ENCODE results near the gene ZRANB3. TPM values are rescaled to one million over a fixed set of nuclear protein-coding genes. Genes with fewer than 3 reads are reported as not detected.
"Not testable (repeated sequence)": the region's sequence is repeated elsewhere in the genome, so short reads cannot be mapped to it uniquely, and the experiment has no call there.

ZRANB3 gene
- 10.2 and 14.6 TPM in 2 replicates for total RNA-seq

DNA sequence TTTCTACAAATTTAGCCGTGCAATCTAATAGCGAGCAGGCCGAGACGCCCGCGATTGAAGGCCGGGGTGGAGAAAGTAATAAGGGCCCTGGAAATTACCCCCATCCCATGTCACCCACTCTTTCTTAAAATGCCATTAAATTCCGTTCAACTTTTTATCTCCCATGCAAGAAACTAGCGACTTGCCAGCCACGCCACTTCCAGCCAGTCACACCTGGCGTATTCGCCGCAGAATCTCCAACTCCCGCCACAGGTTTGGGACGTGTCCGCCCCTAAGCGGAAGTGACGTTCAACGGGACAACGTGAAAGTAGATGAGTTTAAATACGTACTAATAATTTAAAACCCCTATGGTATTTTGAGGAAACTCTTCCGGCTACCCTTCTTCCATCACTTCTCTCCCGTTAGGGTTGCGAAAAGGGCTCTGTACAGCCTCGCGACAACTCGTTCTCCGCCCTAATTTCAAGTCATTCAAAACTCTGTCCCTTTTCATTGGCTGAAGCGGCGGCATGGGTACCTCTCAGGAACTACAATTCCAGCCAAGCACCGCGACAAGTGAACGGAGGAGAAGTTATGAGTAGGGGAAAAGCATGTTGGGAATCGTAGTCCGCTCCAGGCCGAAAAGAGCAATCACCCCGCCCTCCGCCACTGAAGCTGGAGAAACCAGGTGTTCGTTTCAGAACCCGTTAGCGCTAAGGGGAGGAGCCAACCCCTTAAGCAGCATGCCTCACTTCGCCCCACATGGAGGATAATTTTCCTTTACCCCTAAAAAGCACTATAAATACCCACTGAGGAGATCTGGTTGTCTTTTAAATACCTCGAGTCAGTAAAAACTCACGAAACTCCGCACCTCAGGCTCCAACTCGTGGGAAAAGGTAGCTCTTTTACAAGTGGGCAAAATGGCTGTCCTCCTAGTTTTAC is at the start of gene ZRANB3:
TSS of gene ZRANB3 (minus strand) at position 906 of the 918 bp plus-strand sequence.
- DNase-seq (ENCODE audit: low read depth), result peak; percentile 98

DNA sequence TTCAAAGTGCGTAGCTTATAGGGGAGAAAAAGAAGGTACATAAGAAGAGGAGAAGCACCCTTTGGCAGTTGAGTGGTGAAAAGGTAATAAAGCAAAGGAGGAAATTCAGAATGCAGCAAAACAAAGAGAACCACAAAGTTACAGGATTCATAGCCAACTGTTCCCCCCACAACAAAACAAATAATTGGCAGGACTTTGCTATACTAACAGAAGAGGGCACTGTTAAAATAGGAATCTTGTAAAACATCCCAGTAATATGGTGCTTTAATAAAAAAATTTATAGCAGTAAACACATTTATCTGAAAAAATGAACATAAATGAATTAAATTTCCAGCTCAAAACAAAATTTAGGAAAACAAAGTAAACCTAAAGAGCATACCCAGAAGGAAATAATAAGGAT is 42.6 kb upstream of the ZRANB3 start:
- DNase-seq (ENCODE audit: low read depth), result no peak

DNA sequence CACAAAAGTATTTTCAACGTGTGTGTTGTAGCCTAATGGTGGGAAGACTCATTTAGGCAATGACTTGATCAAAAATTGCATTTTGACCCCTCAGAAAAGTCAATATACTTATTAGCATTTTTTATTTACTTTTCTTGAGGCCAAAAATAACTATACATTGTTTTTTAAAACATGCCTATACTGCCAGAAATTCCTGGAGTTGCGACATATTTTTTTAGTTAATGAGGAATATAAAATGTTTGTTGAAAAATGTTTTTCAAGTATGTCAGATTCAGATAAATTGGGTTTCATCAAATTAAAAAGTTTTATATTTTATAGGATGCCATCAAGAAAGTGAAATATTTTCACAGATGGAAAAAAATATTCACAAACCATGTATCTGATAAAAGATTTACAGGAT is 39.9 kb upstream of the ZRANB3 start:
- no peak for DNase-seq (ENCODE audit: low read depth)

DNA sequence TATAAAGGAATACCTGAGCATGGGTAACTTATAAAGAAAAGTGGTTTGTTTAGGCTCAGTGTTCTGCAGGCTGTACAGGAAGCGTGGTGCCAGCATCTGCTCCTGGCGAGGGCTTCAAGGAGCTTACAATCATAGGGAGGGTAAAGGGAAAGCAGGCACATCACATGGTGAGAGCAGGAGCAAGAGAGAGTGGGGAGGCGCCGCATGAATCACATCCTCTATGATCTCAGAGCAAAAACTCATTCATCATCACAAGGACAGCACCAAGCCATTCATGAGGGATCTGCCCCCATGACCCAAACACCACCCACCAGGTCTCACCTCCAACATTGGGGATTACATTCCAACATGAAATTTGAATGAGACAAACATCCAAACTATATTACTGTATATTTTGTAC is 32.8 kb upstream of the ZRANB3 start:
- DNase-seq (ENCODE audit: low read depth), result no peak

DNA sequence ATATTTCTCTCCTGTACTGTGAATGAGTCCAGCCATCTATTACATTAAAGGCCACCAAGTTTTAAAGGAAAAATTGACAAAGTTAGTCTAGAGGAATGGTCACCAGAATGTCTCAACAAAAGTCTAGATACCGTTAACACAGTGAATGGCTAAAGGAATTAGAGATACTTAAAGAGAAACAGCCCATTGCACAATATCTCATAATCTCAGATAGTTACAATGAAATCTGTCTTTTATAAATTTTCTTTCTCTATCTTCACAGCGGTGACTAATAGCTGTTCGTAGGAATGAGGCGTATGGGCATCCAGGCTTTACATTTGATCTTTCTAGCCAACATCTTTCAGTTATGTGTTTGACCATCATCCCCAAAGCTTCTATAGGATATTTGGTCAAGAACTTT is 30.9 kb upstream of the ZRANB3 start:
- no peak for DNase-seq (ENCODE audit: low read depth)

DNA sequence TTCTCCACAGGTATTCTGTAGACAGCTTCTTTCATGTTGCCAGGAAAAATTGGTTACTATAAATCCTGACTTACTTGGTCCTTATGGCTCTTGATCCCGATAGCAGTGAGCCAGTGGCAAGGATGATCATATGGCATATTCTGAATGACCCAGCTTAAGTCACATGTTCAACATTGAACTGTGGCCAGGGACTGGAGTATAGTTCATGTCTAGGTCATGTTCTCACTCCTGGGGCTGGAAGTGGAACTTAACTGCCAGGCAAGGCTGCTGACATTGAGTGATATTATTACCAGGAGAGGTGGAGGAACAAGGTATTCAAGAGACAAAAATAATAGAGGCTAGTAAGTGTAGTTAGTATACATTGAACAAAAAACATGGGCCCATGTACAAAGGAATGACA is 26.5 kb upstream of the ZRANB3 start:
- peak; percentile 11 for DNase-seq (ENCODE audit: low read depth)

DNA sequence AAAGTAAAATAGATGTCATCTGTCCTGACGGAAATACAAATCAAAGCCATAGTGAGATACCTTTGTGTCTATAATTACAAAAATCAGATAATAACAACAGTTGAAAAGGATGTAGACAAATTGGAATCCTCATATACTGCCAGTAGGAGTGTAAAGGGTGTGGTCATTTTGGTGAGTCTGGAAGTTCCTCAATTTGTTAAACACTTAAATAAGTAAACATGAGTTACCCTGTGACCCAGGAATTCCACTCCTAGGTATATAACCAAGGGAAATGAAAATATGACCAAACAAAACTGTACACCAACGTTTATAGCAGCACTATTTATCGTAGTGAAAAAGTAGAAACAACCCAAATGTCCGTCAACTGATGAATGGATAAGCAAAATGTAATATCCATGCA is 24.3 kb upstream of the ZRANB3 start:
- DNase-seq (ENCODE audit: low read depth), result no peak

DNA sequence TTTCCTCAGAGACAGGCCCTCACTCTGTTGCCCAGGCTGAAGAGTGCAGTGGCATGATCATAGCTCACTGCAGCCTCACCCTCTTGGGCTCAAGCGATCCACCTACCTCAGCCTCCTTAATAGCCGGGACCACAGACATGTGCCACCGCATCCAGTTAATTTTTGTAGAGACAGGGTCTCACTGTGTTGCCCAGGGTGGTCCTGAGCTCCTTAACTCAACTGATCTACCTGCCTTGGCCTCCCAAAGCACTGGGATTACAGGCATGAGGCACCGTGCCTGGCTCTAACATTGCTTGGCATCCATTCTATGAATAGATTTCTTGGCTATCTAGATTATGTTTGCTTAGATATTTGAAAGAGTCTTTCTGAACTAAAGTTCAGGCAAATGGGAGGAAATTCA is 21.9 kb upstream of the ZRANB3 start:
- no peak for DNase-seq (ENCODE audit: low read depth)

DNA sequence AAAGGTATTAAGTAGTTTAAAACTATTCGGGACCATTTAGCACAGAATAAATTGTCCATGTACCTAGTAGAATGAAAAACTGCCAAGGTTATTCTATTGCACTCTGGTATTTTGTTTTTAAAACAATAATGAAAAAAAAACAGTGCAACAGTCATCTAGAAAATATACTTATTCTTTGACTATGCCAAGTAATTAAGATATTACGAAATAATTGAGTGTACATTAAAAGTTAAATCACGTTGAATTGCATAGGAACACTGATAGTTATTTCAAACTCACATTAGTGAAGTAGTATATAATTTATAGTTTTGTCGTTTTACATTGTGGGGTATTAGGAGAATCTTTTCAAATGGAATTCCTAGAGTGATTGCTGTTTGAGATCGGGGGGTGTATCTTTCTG is 20.3 kb upstream of the ZRANB3 start:
- no peak for DNase-seq (ENCODE audit: low read depth)

DNA sequence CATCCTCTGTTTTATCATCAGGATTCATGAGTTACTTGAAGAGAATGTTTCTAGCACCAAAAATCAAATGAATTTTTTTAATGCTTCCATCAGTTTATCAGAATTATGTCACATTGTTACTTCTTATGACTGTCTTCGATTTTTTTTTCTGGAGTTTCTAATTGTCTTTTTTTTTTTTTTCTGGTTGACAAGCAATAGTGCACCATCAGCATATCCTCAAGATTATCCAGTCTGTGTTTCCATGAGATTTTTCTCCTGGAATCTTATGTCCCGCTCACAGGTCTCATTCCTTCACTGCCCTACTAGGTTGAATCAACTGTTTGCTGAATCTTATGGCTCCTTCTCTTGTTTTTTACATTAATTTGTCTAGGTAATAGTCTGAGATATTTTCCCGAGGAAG is 16.3 kb upstream of the ZRANB3 start:
- no peak for DNase-seq (ENCODE audit: low read depth)

DNA sequence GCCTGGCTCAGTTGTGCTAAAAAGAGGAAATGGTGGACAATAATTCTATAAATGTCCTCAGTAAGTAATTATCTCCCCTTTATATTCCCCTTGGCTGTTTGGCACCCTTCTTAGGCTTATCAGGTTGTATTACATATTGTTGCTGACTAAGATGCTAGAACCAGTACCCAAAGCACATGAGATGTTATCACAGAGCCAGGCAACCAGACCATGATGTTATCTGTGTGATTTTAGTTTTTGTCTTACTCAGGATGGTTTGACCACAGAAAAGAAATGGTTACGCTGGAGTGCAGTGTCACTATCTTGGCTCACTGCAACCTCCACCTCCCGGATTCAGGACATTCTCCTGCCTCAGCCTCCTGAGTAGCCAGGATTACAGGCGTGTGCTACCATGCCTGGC is 15.4 kb upstream of the ZRANB3 start:
- DNase-seq (ENCODE audit: low read depth), result no peak

DNA sequence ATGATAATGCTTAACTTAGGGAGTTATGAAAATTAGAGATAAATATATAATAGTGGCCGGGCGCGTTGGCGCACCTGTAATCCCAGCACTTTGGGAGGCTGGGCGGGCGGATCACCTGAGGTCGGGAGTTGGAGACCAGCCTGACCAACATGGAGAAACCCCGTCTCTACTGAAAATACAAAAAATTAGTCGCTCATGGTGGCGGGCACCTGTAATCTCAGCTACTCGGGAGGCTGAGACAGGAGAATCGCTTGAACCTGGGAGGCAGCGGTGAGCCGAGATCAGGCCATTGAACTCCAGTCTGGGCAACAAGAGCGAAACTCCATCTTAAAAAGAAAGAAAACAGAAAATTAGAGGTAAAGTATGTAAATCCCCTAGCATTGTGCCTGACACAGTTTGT is 2.5 kb upstream of the ZRANB3 start:
- not testable (repeated sequence) for DNase-seq (ENCODE audit: low read depth)

DNA sequence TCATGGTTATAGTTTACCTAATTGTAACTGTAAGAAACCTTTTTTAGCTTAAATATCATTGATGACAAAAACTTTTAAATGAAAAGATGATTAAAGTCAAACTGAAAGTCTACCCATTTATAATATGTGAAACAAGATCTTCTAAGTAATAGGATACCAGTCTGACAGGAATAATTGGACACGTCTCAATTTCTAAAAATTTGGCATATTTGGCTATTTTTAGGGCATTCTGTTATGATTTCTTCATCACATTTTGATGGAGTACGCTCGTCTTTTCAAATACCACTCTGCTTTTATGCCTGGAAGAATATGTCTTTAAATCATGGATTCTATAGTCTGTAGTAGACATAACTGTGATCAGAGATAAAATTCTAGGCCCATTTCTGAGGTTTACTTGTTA is 1.6 kb upstream of the ZRANB3 start:
- no peak for DNase-seq (ENCODE audit: low read depth)

DNA sequence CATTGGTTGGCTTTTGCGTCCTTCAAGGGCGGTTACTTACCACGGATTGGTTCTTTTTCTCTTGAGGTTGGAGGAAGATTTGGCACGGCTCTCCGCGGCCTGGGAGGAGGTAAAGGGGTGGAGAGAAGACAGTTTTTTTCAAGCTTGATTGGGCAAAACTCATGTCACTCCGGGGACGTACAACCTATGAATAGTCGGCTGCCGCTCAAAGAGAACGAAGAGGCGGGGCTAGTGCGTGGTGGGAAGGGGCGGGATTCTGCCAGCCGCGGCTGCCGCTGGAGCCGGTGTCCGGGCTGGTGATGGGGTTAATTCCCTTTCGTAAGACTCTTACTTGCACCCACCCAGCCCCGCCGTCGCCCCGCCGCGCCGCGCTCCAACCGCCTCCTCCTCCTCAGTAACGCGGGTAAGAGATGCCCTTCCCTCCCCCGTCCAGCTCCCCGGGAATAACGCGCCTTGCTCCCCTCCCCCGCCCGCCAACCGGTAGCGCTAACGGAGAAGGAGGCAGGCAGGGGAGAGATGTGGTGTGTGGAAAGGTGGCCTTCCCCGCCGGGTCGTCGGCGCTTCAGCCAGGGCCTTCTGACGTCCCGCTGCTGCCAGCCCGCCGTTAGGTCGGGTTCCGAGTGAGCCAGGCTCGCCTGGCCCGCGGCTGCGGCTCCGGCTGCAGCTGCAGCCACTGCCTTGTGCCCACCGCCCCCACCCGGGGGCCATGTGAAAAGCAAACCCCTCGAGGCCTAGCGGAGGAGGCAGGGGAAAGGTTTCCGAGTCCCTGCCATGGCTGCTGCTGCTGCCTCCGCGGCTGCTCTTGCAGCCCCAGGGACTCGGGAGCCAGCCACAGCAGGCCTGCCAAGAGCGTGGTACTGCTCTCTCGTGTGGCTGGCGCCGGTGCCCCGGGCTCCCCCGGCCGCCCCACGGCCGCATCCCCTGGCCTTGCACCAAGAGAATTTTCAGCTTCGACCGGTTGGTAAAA is 496 bp upstream of the ZRANB3 start, which contains the start of gene R3HDM1:
TSS of gene R3HDM1 (plus strand) at position 254 of the 967 bp plus-strand sequence. CDS start 73,362 bp downstream, outside the sequence.
- peak; percentile 100 for DNase-seq (ENCODE audit: low read depth)

DNA sequence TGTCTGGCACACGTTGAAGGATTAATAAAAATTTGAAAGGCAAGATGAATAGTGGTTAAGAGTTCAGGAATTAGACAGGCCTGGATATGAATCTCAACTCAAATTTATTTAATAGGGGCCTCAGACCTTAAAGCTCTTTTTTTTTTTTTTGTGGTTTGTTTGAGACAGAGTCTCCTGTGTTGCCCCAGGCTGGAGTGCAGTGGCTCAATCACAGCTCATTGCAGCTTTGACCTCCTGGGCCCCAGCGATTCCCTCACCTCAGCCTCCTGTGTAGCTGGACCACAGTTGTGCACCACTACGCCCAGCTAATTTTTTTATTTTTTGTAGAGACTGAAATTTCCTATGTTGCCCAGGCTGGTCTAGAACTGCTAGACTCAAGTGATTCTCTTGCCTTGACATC is 3.0 kb downstream of the ZRANB3 start:
- no peak for DNase-seq (ENCODE audit: low read depth)

DNA sequence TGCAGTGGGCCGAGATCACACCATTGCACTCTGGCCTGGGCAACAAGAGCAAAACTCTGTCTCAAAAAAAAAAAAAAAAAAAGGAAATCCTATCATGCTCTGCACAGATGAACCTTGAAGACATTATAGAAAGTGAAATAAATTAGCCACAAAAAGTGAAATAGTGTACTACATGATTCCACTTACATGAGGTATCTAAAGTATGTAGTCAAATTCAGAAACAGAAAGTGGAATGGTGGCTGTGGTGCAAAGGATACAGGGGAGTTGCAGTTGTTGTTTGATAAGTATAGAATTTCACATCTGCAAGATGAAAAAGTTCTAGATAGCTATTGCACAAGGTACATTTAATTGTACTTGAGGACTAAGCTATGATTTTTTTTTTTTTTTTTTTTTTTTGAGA is 5.2 kb downstream of the ZRANB3 start:
- DNase-seq (ENCODE audit: low read depth), result no peak

DNA sequence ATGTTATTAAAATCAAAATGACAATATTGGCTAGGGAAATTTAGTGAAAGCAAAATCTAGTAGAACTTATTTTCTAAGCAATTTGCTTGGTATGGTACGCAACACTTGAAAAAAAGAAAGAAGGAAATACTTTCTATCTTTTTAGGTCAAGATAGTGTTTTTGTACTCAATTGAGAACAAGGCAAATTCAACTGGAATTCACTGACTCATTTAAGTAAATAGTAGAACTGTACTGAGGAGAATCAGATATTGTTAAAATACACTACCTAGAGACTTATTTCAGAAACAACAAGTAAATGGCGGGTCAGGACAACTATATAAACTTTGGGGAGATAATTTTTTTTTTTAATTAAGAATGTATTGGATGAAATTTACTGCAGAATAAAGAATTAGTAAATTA is 18.9 kb downstream of the ZRANB3 start:
- DNase-seq (ENCODE audit: low read depth), result no peak

DNA sequence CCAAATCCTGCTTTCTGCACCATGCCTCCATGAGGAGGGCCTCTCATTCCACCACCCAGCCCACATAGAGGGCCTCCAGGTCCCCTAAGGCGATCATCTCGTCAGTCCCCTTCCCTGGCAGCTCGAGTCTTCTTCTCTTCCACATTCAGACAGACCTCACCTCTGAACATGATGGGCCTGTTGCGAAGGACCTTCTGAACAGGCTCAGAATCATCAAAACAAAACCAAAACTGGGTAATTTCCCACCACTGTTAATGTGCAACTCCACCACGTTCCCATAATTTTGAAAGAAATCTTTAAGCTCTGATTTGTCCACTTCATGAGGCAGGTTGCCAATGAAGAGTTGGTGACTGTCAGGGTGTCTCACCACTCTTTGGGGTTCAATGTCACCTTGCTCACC is 20.4 kb downstream of the ZRANB3 start:
- DNase-seq (ENCODE audit: low read depth), result no peak

DNA sequence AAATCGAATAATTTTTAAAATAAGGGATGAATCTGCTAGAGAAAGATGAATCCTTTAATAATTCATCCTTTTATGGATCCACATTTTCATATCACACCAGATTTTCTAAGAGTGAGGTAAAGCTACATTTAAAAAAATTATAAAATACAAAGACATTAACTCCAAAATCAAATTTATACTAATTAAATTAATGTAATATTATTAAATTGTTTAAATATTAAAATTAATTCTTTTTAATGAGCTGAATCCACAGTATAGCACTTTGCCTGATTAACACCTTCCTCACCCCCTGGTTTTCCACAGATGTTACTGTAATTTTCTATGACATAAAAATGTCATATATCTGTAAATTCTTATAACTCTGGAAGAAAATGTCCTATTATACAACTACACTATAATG is 26.2 kb downstream of the ZRANB3 start:
- DNase-seq (ENCODE audit: low read depth), result no peak

DNA sequence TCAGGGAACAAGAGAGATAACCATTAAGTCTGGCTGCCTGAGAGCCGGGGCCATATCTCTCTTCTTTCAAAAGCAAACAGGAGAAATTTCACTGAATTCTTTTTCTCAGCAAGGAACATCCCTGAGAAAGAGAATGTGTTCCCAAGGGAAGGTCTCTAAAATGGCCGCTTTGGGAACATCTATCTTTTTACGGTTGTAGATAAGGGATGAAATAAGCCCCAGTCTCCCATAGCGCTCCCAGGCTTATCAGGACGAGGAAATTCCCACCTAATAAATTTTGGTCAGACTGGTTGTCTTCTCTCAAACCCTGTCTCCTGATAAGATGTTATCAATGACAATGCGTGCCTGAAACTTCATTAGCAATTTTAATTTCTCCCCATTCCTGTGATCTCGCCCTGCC is 32.4 kb downstream of the ZRANB3 start:
- not testable (repeated sequence) for DNase-seq (ENCODE audit: low read depth)

DNA sequence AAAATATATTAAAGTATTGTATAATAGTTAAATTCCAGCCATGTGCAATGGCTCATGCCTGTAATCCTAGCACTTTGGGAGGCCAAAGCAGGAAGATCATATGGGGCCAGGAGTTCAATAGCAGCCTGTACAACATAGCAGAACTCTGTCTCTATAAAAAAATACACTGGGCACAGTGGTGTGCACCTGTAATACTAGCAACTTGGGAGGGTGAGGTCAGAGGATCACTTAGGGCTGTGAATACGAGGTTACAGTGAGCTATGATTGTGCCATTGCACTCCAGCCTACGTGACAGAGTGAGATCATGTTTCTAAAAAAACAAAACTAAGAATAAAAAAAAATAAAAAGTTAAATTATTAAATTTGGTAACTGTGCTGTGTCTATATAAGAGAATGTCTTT is 36.1 kb downstream of the ZRANB3 start:
- no peak for DNase-seq (ENCODE audit: low read depth)

DNA sequence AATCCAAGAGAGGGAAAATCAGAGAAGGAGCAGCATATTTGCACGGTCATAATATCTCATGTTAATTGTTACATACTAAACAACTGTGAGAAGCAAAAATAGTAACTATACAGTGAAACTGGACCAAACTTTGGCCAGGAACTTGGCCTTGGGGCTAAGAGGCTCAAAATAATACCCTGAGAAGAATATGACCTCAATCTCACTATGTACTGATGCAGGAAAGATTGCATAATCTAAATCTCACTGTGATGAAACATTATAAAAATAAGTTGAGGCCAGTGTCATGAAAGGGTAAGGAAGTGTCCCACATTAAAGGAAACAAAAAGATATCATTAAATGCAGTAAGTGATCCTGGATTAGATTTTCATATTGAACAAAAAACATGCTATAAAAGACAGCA is 36.5 kb downstream of the ZRANB3 start:
- DNase-seq (ENCODE audit: low read depth), result no peak

DNA sequence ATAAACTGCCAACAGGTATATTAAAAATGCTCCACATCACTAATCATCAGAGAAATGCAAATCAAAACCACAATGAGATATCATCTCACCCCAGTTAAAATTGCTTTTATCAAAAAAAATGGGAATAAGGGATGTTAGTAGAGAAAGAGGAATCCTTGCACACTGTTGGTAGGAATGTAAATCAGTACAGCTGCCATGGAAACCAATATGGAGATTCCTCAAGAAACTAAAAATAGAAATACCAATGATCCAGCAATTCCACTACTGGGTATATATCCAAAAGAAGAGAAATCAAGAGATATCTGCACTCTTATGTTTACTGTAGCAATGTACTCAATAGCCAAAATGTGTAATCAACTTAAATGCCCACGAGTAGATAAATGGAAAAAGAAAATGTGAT is 40.6 kb downstream of the ZRANB3 start:
- no peak for DNase-seq (ENCODE audit: low read depth)

All from renal cortical epithelial cell (primary cell).